Measurements from ENCODE around the gene C12orf54.

DNA sequence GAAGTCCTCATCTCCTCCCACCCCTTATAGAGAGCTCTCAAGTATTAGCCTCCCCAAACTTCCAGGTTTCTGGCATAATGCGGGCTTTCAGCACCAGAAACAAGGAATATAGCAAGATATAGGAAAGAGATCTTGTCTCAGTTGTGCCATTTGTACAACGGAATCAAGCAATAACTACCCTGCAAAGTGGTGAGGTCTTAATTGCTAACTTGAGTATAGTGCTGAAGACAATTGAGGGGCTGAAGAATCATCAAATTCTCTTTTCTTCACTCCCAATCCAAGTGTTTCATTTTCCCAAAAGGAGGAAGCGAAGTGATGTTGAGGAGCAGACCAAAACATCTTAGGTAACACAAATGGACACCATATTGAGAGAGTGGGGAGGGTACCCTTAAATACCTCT lies 36.8 kb upstream of the C12orf54 start:
- TF ChIP-seq, protein P1, sequence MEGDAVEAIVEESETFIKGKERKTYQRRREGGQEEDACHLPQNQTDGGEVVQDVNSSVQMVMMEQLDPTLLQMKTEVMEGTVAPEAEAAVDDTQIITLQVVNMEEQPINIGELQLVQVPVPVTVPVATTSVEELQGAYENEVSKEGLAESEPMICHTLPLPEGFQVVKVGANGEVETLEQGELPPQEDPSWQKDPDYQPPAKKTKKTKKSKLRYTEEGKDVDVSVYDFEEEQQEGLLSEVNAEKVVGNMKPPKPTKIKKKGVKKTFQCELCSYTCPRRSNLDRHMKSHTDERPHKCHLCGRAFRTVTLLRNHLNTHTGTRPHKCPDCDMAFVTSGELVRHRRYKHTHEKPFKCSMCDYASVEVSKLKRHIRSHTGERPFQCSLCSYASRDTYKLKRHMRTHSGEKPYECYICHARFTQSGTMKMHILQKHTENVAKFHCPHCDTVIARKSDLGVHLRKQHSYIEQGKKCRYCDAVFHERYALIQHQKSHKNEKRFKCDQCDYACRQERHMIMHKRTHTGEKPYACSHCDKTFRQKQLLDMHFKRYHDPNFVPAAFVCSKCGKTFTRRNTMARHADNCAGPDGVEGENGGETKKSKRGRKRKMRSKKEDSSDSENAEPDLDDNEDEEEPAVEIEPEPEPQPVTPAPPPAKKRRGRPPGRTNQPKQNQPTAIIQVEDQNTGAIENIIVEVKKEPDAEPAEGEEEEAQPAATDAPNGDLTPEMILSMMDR (IDR thresholded peaks at IDR 0.05; ENCODE audit: insufficient read depth, low read length, poor library complexity, severe bottlenecking): no peak
- no peak for TF ChIP-seq EZH2phosphoT487 (conservative IDR thresholded peaks at IDR 0.05; ENCODE audit: low read length)

Measured in SU-DHL-6 (cell line).